ENCODE measurements around the gene GCDH. TPM values are rescaled to one million over a fixed set of nuclear protein-coding genes. Genes with fewer than 3 reads are reported as not detected.

GCDH gene
- total and polyA plus RNA-seq, 3 donors from 2014 or later = 11.0 to 32.1 (median 30.5) TPM

DNA sequence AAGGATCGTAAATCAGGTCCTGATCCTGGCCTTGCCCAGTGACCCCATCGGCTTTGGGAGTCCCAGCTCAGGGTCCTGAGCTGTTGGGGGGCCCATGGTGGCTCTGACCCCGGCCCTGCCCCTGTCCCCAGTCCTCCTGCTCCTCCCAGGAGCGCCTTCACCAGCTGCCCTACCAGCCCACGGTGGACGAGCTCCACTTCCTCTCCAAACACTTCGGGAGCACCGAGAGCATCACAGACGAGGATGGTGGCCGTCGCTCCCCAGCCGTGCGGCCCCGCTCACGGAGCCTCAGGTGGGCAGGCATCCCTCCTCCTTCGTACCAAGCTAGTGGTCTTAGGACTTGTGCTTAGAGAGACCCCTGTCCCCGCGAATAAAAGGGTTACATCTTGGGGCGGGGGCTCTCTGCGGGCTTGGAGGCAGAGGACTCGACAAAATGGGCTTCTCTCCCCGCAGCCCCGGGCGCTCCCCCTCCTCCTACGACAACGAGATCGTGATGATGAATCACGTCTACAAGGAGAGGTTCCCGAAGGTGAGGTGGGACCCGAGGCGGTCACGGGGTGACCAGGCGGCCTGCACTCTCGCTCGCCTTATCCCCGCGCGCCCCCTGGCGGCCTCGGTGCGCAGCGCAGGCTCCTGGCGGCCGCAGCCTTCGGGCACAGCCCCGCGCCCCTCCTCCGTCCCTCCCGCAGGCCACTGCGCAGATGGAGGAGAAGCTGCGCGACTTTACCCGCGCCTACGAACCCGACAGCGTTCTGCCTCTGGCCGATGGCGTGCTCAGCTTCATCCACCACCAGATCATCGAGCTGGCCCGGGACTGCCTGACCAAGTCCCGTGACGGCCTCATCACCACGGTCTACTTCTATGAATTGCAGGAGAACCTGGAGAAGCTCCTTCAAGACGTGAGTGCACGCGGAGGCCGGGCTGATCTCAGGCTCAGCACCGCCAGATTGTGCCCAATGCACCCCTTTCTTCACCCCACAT lies 43.5 kb upstream of the GCDH start:
- peak; percentile 90 for DNase-seq
- H3K27me3 ChIP-seq = no peaks in the 10 kb centered on the region
- H3K36me3 ChIP-seq (ENCODE audit: low read depth, missing control alignments) = no peaks in the 10 kb centered on the region
- no peak for TF ChIP-seq POLR2A (IDR thresholded peaks at IDR 0.05)
- TF ChIP-seq CTCF (IDR thresholded peaks at IDR 0.05) = peak; percentile 97 to 98 (median 97)
- peaks cover 8% of the 10 kb centered on the region for H3K4me1 ChIP-seq
- intact Hi-C loops (cut with DNase I; ENCODE audit: low total_unique reads) = loop anchor here (10.0 kb wide), 1 partner anchor 73 kb away; the partner anchor contains the start of gene HOOK2
- WGBS, 2 donors = 10 to 23% methylated on average over 7 to 63 of the region's 69 CpGs
- H3K9me3 ChIP-seq = no peaks in the 10 kb centered on the region
- H3K4me3 ChIP-seq = peak overlapping the region in 1 of 2 donors; percentile 18
- H3K27ac ChIP-seq = no peak overlapping the region

DNA sequence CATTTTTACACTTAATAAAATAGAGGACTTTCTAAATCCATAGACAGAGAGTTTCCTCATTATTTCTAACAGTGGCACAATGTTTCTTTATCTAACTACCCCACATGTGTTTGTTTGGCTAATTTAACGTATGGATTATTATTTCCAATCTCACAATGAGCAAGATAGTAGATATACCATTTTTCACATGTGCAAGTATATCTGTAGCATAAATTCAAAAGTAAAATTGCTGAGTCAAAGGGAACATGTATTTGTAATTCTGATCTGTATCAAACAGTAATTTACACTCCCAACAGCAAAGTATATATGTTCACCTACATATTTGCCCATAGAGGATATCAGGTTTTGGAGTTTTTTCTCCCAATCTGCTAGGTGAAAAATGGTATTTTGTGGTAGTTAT lies 34.3 kb upstream of the GCDH start:
- Histone ChIP-seq H3K27me3 (no peaks in the 10 kb centered on the region), H3K4me1 (no peaks in the 10 kb centered on the region), H3K36me3 (ENCODE audit: low read depth, missing control alignments) (no peaks in the 10 kb centered on the region), H3K9me3 (no peaks in the 10 kb centered on the region), H3K4me3 (no peak overlapping the region), H3K27ac (no peak overlapping the region)
- WGBS, 2 donors = 82 to 83% methylated on average over 1 of the region's 1 CpG
- intact Hi-C loops (cut with DNase I; ENCODE audit: low total_unique reads) = no loop called here
- TF ChIP-seq CTCF (IDR thresholded peaks at IDR 0.05) (no peak), POLR2A (IDR thresholded peaks at IDR 0.05) (no peak)
- DNase-seq = no peak

DNA sequence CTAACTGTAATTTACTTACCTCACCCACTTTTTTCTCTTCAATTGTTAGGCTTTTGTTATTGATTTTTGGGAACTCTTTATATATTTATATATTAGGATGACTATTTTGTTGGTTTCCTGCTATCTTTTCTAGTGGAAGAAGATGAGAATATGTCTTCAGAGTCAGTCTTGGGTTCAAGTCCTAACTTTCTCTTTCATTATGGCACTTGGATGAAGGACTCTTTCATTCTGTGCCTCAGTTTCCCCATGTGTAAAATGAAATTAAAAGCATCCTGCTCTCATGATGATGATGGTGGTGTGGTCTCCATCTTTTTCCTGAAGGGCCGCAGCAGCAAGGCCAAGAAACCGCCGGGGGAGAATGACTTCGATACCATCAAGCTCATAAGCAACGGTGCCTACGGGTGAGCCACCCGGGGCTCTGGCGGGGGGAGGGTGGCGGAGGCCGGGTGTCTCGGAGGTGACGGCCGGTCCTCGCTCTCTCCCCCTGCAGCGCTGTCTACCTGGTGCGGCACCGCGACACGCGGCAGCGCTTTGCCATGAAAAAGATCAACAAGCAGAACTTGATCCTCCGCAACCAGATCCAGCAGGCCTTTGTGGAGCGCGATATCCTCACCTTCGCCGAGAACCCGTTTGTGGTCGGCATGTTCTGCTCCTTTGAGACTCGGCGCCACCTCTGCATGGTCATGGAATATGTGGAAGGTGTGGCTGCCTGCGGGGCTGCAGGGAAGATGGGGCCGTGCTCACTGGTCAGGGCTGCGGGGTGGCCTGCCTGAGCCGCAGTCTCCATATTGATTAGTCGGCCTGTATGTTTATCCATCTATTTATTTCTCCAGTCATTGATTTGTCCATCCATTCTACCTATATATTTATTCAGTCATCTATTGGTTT lies 32.7 kb upstream of the GCDH start:
- H3K9me3 ChIP-seq = no peaks in the 10 kb centered on the region
- no peak overlapping the region for H3K4me3 ChIP-seq
- H3K27me3 ChIP-seq = no peaks in the 10 kb centered on the region
- intact Hi-C loops (cut with DNase I; ENCODE audit: low total_unique reads) = no loop called here
- DNase-seq = no peak
- H3K36me3 ChIP-seq (ENCODE audit: low read depth, missing control alignments) = no peaks in the 10 kb centered on the region
- H3K27ac ChIP-seq = no peak overlapping the region
- 63 to 77% methylated on average over 24 to 35 of the region's 35 CpGs for WGBS, 2 donors
- no peak for TF ChIP-seq POLR2A (IDR thresholded peaks at IDR 0.05)
- no peak for TF ChIP-seq CTCF (IDR thresholded peaks at IDR 0.05)
- H3K4me1 ChIP-seq = no peaks in the 10 kb centered on the region

DNA sequence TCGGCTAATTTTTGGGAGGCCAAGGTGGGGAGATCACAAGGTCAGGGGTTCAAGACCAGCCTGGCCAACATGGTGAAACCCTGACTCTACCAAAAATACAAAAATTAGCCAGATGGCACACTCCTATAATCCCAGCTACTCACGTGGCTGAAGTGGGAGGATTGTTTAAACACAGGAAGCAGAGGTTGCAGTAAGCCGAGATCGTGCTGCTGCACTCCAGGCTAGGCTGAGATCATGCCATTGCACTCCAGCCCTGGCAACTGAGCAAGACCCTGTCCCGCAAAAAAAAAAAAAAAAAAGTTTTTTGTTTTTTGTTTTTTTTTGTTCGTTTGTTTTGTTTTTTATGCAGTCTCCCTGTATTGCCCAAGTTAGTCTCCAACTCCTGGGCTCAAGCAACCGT lies 31.4 kb upstream of the GCDH start:
- DNase-seq = no peak
- Histone ChIP-seq H3K9me3 (no peaks in the 10 kb centered on the region), H3K4me1 (no peaks in the 10 kb centered on the region), H3K27me3 (no peaks in the 10 kb centered on the region), H3K27ac (no peak overlapping the region), H3K36me3 (ENCODE audit: low read depth, missing control alignments) (no peaks in the 10 kb centered on the region), H3K4me3 (no peak overlapping the region)
- WGBS, 2 donors = 76 to 78% methylated on average over 7 of the region's 7 CpGs
- intact Hi-C loops (cut with DNase I; ENCODE audit: low total_unique reads) = no loop called here
- TF ChIP-seq CTCF (IDR thresholded peaks at IDR 0.05) = no peak
- no peak for TF ChIP-seq POLR2A (IDR thresholded peaks at IDR 0.05)
